ENCODE measurements around the gene NOB1.
"Not testable (repeated sequence)": the region's sequence is repeated elsewhere in the genome, so short reads cannot be mapped to it uniquely, and the experiment has no call there.

Gene NOB1

DNA sequence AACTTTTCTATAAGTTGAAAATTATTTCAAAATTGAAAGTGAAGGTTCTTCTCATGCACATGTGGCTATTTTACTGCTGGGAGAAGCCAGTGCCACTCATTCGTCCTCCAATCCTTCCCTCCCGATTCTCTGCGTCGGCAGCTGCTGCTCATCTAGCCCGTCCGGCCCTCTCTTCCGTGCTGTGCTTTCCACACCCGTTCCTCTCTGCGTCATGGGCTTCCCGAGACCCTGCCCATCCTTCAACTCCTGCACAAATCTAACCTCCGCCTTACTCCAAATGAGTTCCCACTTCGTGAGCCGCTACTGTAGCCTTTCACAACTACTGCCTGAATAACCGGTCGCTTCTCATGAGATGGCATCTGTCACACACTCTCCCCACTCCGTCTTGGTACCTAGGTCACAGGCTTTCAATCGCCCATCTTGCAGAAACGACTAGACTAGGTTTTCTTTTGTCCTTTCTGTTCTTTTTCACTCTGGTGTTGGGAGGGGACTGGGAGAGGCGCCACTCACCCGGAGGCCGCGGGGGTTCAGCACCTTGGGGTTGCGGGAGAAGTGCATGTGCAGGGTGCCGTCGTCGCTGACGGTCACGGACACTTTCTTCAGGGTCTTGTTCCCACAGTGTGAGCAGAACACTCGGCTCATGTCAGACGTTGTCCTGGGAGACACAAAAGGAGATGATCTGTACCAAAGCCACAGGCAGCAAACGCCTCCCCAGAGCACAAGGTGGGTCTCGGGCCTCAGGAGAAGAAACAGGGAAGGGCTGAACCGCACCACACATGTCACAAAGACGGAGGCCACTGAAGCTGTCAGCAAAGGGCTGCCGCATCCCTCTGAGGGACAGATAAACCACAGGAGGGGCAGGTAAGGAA lies 10.1 kb downstream of the NOB1 start:
- H3K36me3 Mint-ChIP-seq (ENCODE audit: low read depth): peaks cover 61% of the 10 kb centered on the region
- H3K27me3 Mint-ChIP-seq (ENCODE audit: low read depth): no peaks in the 10 kb centered on the region
- peaks cover 7% of the 10 kb centered on the region for H3K4me1 Mint-ChIP-seq (ENCODE audit: low read depth)
- H3K4me3 Mint-ChIP-seq: no peak overlapping the region
- H3K27ac Mint-ChIP-seq: no peak overlapping the region
- no peaks in the 10 kb centered on the region for H3K9me3 Mint-ChIP-seq

- Mint-ChIP-seq H3K27ac (no peak overlapping the region), H3K27me3 (ENCODE audit: low read depth) (no peaks in the 10 kb centered on the region), H3K4me1 (ENCODE audit: low read depth) (peaks cover 3% of the 10 kb centered on the region), H3K4me3 (no peak overlapping the region), H3K9me3 (no peaks in the 10 kb centered on the region), H3K36me3 (ENCODE audit: low read depth) (peaks cover 44% of the 10 kb centered on the region)
Measured at GRCh38 chr16:69741951-69742904, 12.5 kb downstream of the NOB1 start.

GRCh38 chr16:69741519-69741918 lies 13.2 kb downstream of the NOB1 start:
- Mint-ChIP-seq H3K36me3 (ENCODE audit: low read depth) (peaks cover 44% of the 10 kb centered on the region), H3K9me3 (no peaks in the 10 kb centered on the region), H3K4me3 (no peak overlapping the region), H3K4me1 (ENCODE audit: low read depth) (peaks cover 2% of the 10 kb centered on the region), H3K27ac (no peak overlapping the region), H3K27me3 (ENCODE audit: low read depth) (no peaks in the 10 kb centered on the region)

- H3K27ac Mint-ChIP-seq: no peak overlapping the region
- H3K4me3 Mint-ChIP-seq: no peak overlapping the region
- peaks cover 18% of the 10 kb centered on the region for H3K4me1 Mint-ChIP-seq (ENCODE audit: low read depth)
- no peaks in the 10 kb centered on the region for H3K9me3 Mint-ChIP-seq
- H3K27me3 Mint-ChIP-seq (ENCODE audit: low read depth): no peaks in the 10 kb centered on the region
- H3K36me3 Mint-ChIP-seq (ENCODE audit: low read depth): peaks cover 3% of the 10 kb centered on the region
Measured at GRCh38 chr16:69732101-69732500, 22.6 kb downstream of the NOB1 start.

- H3K9me3 Mint-ChIP-seq; H3K27ac Mint-ChIP-seq; H3K4me3 Mint-ChIP-seq; H3K27me3 Mint-ChIP-seq (ENCODE audit: low read depth); H3K36me3 Mint-ChIP-seq (ENCODE audit: low read depth): not testable (repeated sequence)
- H3K4me1 Mint-ChIP-seq (ENCODE audit: low read depth): peaks cover 27% of the 10 kb centered on the region
Measured at GRCh38 chr16:69731280-69731679, 23.4 kb downstream of the NOB1 start.

GRCh38 chr16:69729030-69729429 lies 25.7 kb downstream of the NOB1 start:
- peak overlapping the region; percentile 36 for H3K27ac Mint-ChIP-seq
- not testable (repeated sequence) for H3K9me3 Mint-ChIP-seq; H3K36me3 Mint-ChIP-seq (ENCODE audit: low read depth); H3K4me3 Mint-ChIP-seq; H3K27me3 Mint-ChIP-seq (ENCODE audit: low read depth)
- H3K4me1 Mint-ChIP-seq (ENCODE audit: low read depth): peaks cover 37% of the 10 kb centered on the region

DNA sequence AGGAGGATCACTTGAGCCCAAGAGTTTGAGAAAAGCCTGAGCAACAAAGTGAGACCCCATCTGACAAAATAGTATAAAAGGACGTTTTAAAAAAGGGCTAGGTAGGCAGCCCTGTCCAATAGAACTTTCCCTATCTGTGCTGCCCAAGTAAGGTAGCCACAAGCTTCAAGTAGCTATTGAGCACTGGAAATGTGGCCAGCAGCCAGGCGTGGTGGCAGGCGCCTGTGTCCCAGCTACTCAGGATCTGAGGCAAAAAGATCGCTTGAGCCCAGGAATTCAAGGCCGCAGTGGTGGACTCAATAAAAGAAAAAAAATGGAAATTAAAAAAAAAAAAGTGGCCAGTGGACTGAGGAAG lies 26.8 kb downstream of the NOB1 start:
- no peaks in the 10 kb centered on the region for H3K27me3 Mint-ChIP-seq (ENCODE audit: low read depth)
- peak overlapping the region; percentile 79 for H3K27ac Mint-ChIP-seq
- no peaks in the 10 kb centered on the region for H3K9me3 Mint-ChIP-seq
- H3K4me1 Mint-ChIP-seq (ENCODE audit: low read depth): peaks cover 44% of the 10 kb centered on the region
- peak overlapping the region; percentile 21 for H3K4me3 Mint-ChIP-seq
- peaks cover 1% of the 10 kb centered on the region for H3K36me3 Mint-ChIP-seq (ENCODE audit: low read depth)

GRCh38 chr16:69726313-69727060 lies 28.2 kb downstream of the NOB1 start, which contains the start of gene NQO1:
Gene NQO1, minus strand, starts transcription at chr16:69726560. Its CDS starts 121 bp downstream, at chr16:69726439.
- H3K36me3 Mint-ChIP-seq (ENCODE audit: low read depth): no peaks in the 10 kb centered on the region
- no peaks in the 10 kb centered on the region for H3K9me3 Mint-ChIP-seq
- peak within 1 kb of the TSS; percentile 96 for H3K4me3 Mint-ChIP-seq
- peaks cover 48% of the 10 kb centered on the region for H3K4me1 Mint-ChIP-seq (ENCODE audit: low read depth)
- peak within 1 kb of the TSS; percentile 92 for H3K27ac Mint-ChIP-seq
- H3K27me3 Mint-ChIP-seq (ENCODE audit: low read depth): no peaks in the 10 kb centered on the region

DNA sequence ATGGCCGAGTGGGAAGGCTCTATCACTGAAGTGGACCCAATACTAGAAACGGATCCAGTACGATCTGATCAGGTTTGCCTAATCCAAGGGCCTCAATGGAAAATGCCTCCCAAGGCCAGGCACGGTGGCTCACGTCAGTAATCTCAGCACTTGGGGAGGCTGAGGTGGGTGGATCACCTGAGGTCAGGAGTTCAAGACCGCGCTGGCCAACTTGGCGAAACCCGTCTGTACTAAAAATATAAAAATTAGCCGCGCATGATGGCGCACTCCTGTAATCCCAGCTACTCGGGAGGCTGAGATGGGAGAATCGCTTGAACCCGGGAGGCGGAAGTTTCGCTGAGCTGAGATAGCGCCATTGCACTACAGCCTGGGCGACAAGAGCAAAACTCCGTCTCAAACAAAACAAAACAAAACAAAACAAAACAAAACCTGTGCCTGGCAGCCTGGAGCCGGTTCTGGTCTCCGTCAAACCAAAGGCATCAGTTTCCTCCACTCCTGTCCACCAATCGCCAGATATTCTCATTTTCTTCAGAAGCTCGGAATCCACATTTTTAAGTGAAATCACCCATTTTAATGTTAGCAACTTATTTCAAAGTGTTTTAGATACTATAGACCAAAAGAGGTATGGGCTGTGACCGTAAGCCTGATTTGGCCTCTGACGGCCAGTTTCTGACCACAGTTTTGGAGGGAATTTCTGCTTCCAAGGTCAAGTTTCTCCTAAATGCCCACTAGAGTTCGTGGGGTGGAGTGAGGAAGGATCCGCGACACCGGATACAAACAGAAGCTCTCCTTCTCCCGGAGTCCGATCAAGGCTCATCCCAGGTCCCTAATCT lies 29.0 kb downstream of the NOB1 start:
- H3K9me3 Mint-ChIP-seq: no peaks in the 10 kb centered on the region
- H3K4me3 Mint-ChIP-seq: peak overlapping the region; percentile 96
- H3K36me3 Mint-ChIP-seq (ENCODE audit: low read depth): no peaks in the 10 kb centered on the region
- H3K4me1 Mint-ChIP-seq (ENCODE audit: low read depth): peaks cover 51% of the 10 kb centered on the region
- H3K27me3 Mint-ChIP-seq (ENCODE audit: low read depth): no peaks in the 10 kb centered on the region
- H3K27ac Mint-ChIP-seq: peak overlapping the region; percentile 92

DNA sequence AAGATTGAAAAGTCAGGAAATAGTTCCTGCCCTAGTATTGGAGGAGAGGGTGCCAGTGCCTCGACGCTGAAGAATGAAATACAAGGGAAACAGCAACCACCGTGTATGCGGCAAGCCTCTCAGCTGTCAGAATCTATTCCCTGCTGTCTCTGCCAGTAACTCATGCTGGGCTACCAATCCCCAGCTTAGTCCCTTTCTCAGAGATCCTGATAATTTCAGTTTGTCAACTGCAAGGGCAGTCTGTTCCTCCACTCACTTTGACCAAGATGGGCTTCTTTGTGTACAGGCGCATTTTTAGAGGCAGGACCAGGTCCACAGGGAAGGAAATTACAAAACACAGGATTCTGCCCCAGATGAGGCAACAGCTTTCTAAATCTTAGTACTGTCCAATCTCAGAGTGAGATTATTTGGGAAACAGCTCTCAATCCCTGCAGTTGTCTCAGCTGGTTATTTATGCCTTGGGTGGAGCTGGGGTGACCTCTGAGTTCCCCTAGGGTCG lies 29.7 kb downstream of the NOB1 start:
- Mint-ChIP-seq H3K36me3 (ENCODE audit: low read depth) (no peaks in the 10 kb centered on the region), H3K4me1 (ENCODE audit: low read depth) (peaks cover 48% of the 10 kb centered on the region), H3K27ac (peak overlapping the region; percentile 47), H3K27me3 (ENCODE audit: low read depth) (no peaks in the 10 kb centered on the region), H3K4me3 (peak overlapping the region; percentile 96), H3K9me3 (no peaks in the 10 kb centered on the region)

DNA sequence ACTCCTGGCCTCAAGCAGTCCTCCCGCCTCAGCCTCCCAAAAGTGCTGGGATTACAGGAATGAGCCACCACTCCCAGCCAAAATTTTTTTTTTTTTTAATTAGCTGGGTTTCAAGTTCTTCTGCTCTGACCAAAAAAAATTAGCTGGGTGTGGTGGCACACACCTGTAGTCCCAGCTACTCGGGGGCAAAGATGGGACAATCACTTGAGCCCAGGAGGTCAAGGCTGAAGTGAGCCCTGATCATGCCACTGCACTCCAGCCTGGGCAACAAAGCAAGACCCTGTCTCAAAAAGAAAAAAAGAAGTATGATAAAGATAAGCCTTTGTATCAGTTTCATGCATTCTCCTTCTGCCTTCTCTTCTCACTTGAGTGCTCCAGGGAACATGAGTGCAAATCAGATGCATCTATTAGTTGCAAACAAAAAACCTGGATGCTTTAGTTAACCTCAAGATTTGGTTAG lies 30.3 kb downstream of the NOB1 start:
- H3K27ac Mint-ChIP-seq: peak overlapping the region; percentile 47
- peaks cover 44% of the 10 kb centered on the region for H3K4me1 Mint-ChIP-seq (ENCODE audit: low read depth)
- H3K9me3 Mint-ChIP-seq: no peaks in the 10 kb centered on the region
- H3K27me3 Mint-ChIP-seq (ENCODE audit: low read depth): no peaks in the 10 kb centered on the region
- no peak overlapping the region for H3K4me3 Mint-ChIP-seq
- H3K36me3 Mint-ChIP-seq (ENCODE audit: low read depth): no peaks in the 10 kb centered on the region

DNA sequence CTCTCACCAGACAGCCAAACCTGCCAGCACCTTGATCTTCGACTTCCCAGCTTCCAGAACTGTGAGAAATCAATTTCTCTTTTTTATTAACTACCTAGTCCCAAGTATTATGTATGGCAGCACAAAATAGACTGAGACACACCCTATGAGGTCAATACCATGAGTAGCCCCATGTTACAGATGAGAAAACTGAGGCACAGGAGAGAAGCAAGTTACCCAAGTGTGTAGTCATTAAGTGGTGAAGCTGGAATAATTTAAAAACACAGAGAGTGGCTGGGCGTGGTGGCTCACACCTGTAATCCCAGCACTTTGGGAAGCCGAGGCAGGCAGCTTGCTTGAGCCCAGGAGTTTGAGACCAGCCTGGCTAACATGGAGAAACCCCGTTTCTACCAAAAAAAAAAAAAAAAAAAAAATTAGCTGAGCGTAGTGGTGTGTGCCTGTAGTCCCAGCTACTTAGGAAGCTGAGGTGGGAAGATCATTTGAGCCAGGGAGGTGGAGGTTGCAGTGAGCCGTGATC lies 33.2 kb downstream of the NOB1 start:
- peaks cover 2% of the 10 kb centered on the region for H3K36me3 Mint-ChIP-seq (ENCODE audit: low read depth)
- peaks cover 26% of the 10 kb centered on the region for H3K4me1 Mint-ChIP-seq (ENCODE audit: low read depth)
- H3K4me3 Mint-ChIP-seq: no peak overlapping the region
- H3K9me3 Mint-ChIP-seq: no peaks in the 10 kb centered on the region
- H3K27ac Mint-ChIP-seq: no peak overlapping the region
- H3K27me3 Mint-ChIP-seq (ENCODE audit: low read depth): no peaks in the 10 kb centered on the region

DNA sequence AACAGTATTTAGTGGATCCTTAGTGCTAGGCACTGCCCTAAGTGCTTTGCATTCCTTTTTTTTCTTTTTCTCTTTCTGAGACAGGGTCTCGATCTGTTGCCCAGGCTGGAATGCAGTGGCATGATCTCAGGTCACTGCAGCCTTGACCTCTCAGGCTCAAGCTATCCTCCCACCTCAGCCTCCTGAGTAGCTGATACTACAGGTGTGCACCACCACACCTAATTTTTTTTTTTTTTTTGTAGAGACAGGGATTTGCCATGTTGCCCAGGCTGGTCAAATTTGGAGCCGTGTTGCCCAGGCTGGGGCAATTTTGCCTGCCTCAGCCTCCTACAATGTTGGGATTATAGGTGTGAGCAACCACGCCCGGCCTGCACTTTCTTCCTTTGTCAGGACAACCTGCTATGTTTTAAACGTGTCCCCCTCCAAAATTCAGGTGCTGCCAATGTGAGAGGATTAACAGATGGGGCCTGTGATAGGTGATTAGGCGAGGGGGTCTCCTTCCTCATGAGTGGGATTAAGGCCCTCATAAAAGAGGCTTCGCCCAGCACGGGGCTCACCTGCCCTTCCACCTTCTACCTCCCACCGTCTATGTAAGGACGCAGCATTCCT lies 33.8 kb downstream of the NOB1 start:
- H3K4me1 Mint-ChIP-seq (ENCODE audit: low read depth): peaks cover 22% of the 10 kb centered on the region
- H3K36me3 Mint-ChIP-seq (ENCODE audit: low read depth): peaks cover 2% of the 10 kb centered on the region
- no peaks in the 10 kb centered on the region for H3K27me3 Mint-ChIP-seq (ENCODE audit: low read depth)
- H3K9me3 Mint-ChIP-seq: no peaks in the 10 kb centered on the region
- H3K27ac Mint-ChIP-seq: no peak overlapping the region
- H3K4me3 Mint-ChIP-seq: no peak overlapping the region
